CD4-positive, alpha-beta memory T cell (primary cell): Measurements from ENCODE around the gene LINGO4. TPM values are rescaled to one million over a fixed set of nuclear protein-coding genes. Genes with fewer than 3 reads are reported as not detected.

Source experiments
- CTCF ChIA-PET: fragments of 350-600 bp; sonication (Branson Sonifier 250); formaldehyde crosslinking; loops from one replicate; lab custom pipeline; 2021; ENCODE audit warnings: inconsistent platforms; ENCODE audit not compliant: partially characterized antibody; lab: Charles Lee
- POLR2A ChIA-PET: fragments of 350-600 bp; sonication (Branson Sonifier 250); formaldehyde crosslinking; loops from one replicate; lab custom pipeline; 2021; ENCODE audit not compliant: partially characterized antibody; lab: Charles Lee
- DNase-seq, 5 donors: peaks; one replicate each; pipeline versions ENCODE4 v3.0.0 to v3.0.0-alpha.2; 2020 to 2022; ENCODE audit warnings: mixed read lengths in 1 of 5
- H3K27ac ChIP-seq: one replicate; pipeline ENCODE4 v1.7.0; 2013; ENCODE audit warnings: low read depth, low read length
- H3K27me3 ChIP-seq: 2 replicates; pipeline ENCODE4 v1.7.0; 2013; ENCODE audit warnings: mild to moderate bottlenecking, low read length, moderate library complexity; ENCODE audit not compliant: insufficient read depth
- H3K36me3 ChIP-seq: 2 replicates; pipeline ENCODE4 v1.7.0; 2013; ENCODE audit warnings: mild to moderate bottlenecking, low read length, moderate library complexity; ENCODE audit not compliant: insufficient read depth
- H3K4me1 ChIP-seq: 2 replicates; pipeline ENCODE4 v1.7.0; 2013; ENCODE audit warnings: mild to moderate bottlenecking, low read length, moderate library complexity; ENCODE audit not compliant: insufficient read depth
- H3K4me3 ChIP-seq, 2 donors: one replicate each; pipeline ENCODE4 v1.7.0; 2013; ENCODE audit warnings: low read length in 2 of 2, mild to moderate bottlenecking in 1 of 2
- H3K9me3 ChIP-seq, 2 donors: one replicate each; pipeline ENCODE4 v1.7.0; 2013; ENCODE audit warnings: low read length in 2 of 2, control low read depth in 1 of 2; ENCODE audit not compliant: control insufficient read depth in 1 of 2
- H3K27ac Mint-ChIP-seq, 7 donors: one replicate each; pipeline ENCODE4 v1.8.0; 2020 to 2021; ENCODE audit warnings: mixed read lengths in 7 of 7, mild to moderate bottlenecking in 6 of 7, inconsistent platforms in 3 of 7, moderate library complexity in 3 of 7
- H3K27me3 Mint-ChIP-seq, 2 donors: one replicate each; pipeline ENCODE4 v1.8.0; 2020 to 2021; ENCODE audit warnings: mixed read lengths in 2 of 2
- H3K36me3 Mint-ChIP-seq, 2 donors: one replicate each; pipeline ENCODE4 v1.8.0; 2020 to 2021; ENCODE audit warnings: mixed read lengths in 2 of 2, inconsistent platforms in 1 of 2, mild to moderate bottlenecking in 1 of 2
- H3K4me1 Mint-ChIP-seq, 4 donors: one replicate each; pipeline ENCODE4 v1.8.0; 2020 to 2021; ENCODE audit warnings: mixed read lengths in 4 of 4, mild to moderate bottlenecking in 1 of 4
- H3K4me3 Mint-ChIP-seq, 8 donors: one replicate each; pipeline ENCODE4 v1.8.0; 2020 to 2021; ENCODE audit warnings: mixed read lengths in 8 of 8, mild to moderate bottlenecking in 7 of 8, moderate library complexity in 6 of 8, inconsistent platforms in 3 of 8
- H3K9me3 Mint-ChIP-seq, 8 donors: one replicate each; pipeline ENCODE4 v1.8.0; 2020 to 2021; ENCODE audit warnings: mixed read lengths in 8 of 8, mild to moderate bottlenecking in 5 of 8, inconsistent platforms in 3 of 8, moderate library complexity in 1 of 8
- intact Hi-C: fragments of 100-400 bp; cut with micrococcal nuclease; formaldehyde crosslinking; loops from one replicate; pipeline ENCODE4 v1.15.1; 2023
- polyA plus RNA-seq, 2 donors: library from polyadenylated mRNA; unstranded; fragments of 300-500 nt; fragmentation: Illumina TruSeq; gene quantifications; one replicate each; pipeline ENCODE4 v1.2.3, GENCODE V29; 2021
- total RNA-seq, 2 experiments: library from RNA; stranded (reverse); gene quantifications; one replicate each; pipeline ENCODE4 v1.2.3, GENCODE V29; 2021

Gene LINGO4, protein sequence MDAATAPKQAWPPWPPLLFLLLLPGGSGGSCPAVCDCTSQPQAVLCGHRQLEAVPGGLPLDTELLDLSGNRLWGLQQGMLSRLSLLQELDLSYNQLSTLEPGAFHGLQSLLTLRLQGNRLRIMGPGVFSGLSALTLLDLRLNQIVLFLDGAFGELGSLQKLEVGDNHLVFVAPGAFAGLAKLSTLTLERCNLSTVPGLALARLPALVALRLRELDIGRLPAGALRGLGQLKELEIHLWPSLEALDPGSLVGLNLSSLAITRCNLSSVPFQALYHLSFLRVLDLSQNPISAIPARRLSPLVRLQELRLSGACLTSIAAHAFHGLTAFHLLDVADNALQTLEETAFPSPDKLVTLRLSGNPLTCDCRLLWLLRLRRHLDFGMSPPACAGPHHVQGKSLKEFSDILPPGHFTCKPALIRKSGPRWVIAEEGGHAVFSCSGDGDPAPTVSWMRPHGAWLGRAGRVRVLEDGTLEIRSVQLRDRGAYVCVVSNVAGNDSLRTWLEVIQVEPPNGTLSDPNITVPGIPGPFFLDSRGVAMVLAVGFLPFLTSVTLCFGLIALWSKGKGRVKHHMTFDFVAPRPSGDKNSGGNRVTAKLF
- total RNA-seq = under 1 TPM; 0.36 to 0.52 TPM
- under 1 TPM in 1 of 2 donors, not detected in 1; 0.20 TPM for polyA plus RNA-seq

DNA sequence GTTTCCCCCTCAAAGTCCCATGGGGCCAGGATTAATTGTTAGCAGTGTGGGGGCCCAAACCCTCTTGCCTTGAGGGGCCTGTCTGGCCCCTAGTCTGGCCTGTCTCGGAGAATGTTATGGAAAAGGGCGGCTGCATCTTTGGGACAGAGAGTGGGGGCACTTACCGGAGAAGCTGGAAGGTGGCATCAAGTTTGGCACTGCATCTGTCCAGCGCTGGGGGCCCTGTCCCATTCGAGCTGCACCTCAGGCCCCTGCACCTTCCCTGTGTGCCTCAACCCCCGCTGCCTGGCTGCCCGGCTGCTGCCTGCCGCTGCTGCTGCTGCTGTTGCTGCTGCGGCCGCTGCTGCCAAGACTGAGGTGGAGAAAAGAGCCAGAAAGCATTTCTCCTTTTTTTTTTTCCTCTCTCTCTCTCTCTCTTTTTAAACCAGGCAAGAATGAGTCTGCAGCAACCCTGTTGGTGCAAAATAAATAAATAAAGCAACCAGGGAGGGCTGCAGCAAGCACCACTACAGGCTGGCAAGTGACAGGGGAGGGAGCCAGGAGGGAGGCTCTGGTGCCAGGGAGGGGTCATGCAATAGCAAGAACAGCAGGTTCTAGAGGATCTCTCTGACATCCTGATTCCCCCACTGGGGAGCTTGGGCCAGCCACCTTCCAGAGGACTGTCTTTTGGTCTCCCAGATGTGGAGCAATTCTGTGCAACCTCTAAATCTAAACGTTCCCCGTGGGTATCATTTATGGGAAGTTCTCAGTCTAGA, at the start of gene LINGO4:
Gene LINGO4 (minus strand): TSS at position 354 of the 755 bp plus-strand sequence. CDS start 2,715 bp downstream, outside the sequence.
- no peak for DNase-seq
- H3K36me3 ChIP-seq = no peaks in the 10 kb centered on the region
- no peak within 1 kb of the TSS for H3K4me3 Mint-ChIP-seq
- H3K27ac Mint-ChIP-seq = peak within 1 kb of the TSS in 6 of 7 donors; percentile 12 to 68 (median 31)
- H3K9me3 Mint-ChIP-seq = no peaks in the 10 kb centered on the region
- no peaks in the 10 kb centered on the region for H3K27me3 ChIP-seq
- peaks cover 5 to 13% of the 10 kb centered on the region in 2 donors for H3K36me3 Mint-ChIP-seq
- intact Hi-C loops = no loop called here
- no peak within 1 kb of the TSS for H3K4me3 ChIP-seq
- H3K9me3 ChIP-seq = no peaks in the 10 kb centered on the region
- no peaks in the 10 kb centered on the region for H3K27me3 Mint-ChIP-seq
- no peak within 1 kb of the TSS for H3K27ac ChIP-seq
- ChIA-PET POLR2A (interaction anchor here (1.8 kb wide), 1 partner anchor 31 kb away, joined by 4 read pairs; no protein-coding TSS in a partner anchor), CTCF (no interaction called here)
- H3K4me1 Mint-ChIP-seq = peaks cover 10 to 19% (median 12%) of the 10 kb centered on the region in 4 donors
- H3K4me1 ChIP-seq = peaks cover 14% of the 10 kb centered on the region

DNA sequence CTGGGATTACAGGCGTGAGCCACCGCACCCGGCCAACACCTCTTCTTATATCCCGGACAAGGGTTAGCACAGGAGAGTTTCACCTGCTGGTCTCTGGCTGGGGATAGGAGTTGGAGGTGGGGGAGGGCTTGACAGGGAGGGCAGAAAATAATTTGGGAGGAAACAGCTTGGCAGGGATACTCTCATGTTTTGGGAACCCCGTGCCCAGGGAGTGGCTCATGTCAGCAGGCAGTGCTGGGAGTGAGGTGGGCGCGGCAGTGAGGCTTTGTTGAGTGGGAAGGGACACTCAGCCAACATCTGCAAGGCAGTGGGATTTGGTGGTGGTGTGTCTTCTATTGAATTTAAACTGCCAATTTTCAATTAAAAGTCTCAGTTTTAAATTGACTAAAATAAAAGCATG, 49.4 kb upstream of the LINGO4 start:
- Histone ChIP-seq H3K4me1 (no peaks in the 10 kb centered on the region), H3K4me3 (no peak overlapping the region), H3K36me3 (no peaks in the 10 kb centered on the region), H3K9me3 (no peaks in the 10 kb centered on the region), H3K27me3 (no peaks in the 10 kb centered on the region), H3K27ac (no peak overlapping the region)
- intact Hi-C loops = no loop called here
- Mint-ChIP-seq H3K27ac (no peak overlapping the region), H3K36me3 (peaks cover 4 to 12% of the 10 kb centered on the region in 2 donors), H3K9me3 (no peaks in the 10 kb centered on the region), H3K27me3 (no peaks in the 10 kb centered on the region), H3K4me1 (peaks cover 0 to 5% (median 2%) of the 10 kb centered on the region in 4 donors), H3K4me3 (no peak overlapping the region)
- ChIA-PET CTCF (interaction anchor here (0.7 kb wide), 1 partner anchor 1118 kb away, joined by 3 read pairs; no protein-coding TSS in a partner anchor), POLR2A (no interaction called here)
- DNase-seq = no peak

DNA sequence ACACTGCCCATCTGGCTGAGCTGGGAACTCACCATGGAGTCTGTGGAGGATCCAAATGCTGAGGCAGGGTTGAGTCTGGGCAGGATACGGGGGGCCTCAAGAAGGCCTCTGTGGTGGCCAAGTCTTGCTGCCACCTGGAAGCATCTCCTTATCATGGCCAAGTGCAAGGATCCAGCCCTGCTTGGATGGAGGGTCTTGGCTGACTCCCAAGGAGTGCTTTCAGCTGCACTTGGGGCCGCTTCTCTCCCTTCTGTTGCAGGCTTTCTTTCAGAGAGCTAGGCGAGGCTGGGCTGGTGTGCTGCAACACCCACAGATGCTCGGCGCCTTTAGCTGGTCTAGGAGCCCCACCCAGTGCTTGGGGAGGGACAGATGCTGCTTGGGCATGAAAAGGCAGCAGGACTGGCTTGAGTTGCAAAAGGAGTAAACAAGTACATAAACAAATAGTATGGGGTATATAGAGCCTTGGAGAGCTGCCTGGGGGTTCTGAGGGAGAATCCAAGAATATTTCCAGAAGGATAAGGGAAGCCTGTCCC, 48.3 kb upstream of the LINGO4 start, which contains the start of gene THEM5:
Gene THEM5 (minus strand): TSS at position 302 of the 533 bp plus-strand sequence. CDS start 147 bp downstream, at position 155.
- no peak for DNase-seq
- CTCF ChIA-PET = no interaction called here

DNA sequence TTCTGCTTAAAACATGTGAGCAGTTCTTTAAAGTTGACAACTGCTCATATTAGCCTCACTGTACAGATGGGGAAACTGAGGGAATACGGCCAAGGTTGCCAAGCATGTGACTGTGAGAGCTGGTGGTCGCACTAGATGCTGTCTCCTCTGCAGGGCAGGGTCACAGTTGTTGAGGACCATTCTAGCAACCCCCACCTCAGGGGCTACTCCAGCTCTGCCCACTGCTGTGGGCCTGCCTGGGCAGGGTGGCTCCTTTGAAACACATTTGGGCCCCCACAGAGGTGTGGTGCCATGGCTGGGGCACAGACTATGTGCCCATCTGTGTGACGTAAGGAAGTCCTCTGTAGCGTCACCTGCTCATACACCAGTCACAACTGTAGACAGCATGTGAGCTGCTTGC, 47.5 kb upstream of the LINGO4 start:
- peaks cover 4% of the 10 kb centered on the region for H3K4me1 ChIP-seq
- Mint-ChIP-seq H3K4me1 (peaks cover 0 to 14% (median 8%) of the 10 kb centered on the region in 4 donors), H3K4me3 (no peak overlapping the region), H3K9me3 (no peaks in the 10 kb centered on the region), H3K36me3 (peaks cover 6 to 12% of the 10 kb centered on the region in 2 donors), H3K27me3 (no peaks in the 10 kb centered on the region), H3K27ac (no peak overlapping the region)
- H3K27me3 ChIP-seq = no peaks in the 10 kb centered on the region
- no peaks in the 10 kb centered on the region for H3K9me3 ChIP-seq
- intact Hi-C loops = no loop called here
- no peaks in the 10 kb centered on the region for H3K36me3 ChIP-seq
- no peak overlapping the region for H3K27ac ChIP-seq
- POLR2A ChIA-PET = interaction anchor here (1.0 to 1.5 kb wide), 2 partner anchors 13 to 14 kb away, joined by 3 to 4 read pairs; partner anchors contain the start of gene C2CD4D
- DNase-seq = no peak
- H3K4me3 ChIP-seq = no peak overlapping the region
- CTCF ChIA-PET = no interaction called here

More for the DNA sequence above, 48.3 kb upstream of the LINGO4 start, which contains the start of gene THEM5:
- H3K36me3 ChIP-seq = no peaks in the 10 kb centered on the region
- no peak within 1 kb of the TSS for H3K27ac ChIP-seq
- peaks cover under 1% of the 10 kb centered on the region for H3K4me1 ChIP-seq
- Mint-ChIP-seq H3K4me1 (peaks cover 0 to 10% (median 7%) of the 10 kb centered on the region in 4 donors), H3K27me3 (no peaks in the 10 kb centered on the region), H3K27ac (peak within 1 kb of the TSS in 1 of 7 donors; percentile 56), H3K4me3 (no peak within 1 kb of the TSS), H3K9me3 (no peaks in the 10 kb centered on the region), H3K36me3 (peaks cover 6 to 12% of the 10 kb centered on the region in 2 donors)
- no peaks in the 10 kb centered on the region for H3K9me3 ChIP-seq
- POLR2A ChIA-PET = no interaction called here
- intact Hi-C loops = no loop called here
- H3K4me3 ChIP-seq = no peak within 1 kb of the TSS
- H3K27me3 ChIP-seq = no peaks in the 10 kb centered on the region

DNA sequence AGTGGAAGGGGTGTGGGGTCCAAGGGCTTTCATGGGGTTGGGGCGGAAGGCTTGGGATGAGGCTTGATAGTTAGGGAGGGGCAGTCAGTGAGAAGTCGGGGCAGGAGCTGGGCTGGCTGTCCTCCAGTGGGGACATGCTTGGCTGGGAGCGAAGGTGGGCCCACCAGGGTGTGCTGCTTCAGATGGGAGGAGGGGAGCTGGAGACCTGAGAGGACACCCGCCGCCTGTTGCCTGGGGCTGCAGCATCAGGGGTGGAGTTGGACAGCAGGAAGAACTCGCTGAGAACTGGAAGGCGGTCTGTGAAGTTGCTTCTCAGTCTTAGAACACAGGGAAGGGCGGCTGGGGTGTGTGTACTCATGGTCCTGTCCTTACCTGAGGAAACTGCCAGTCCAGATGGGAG, 46.7 kb upstream of the LINGO4 start:
- H3K4me3 Mint-ChIP-seq = no peak overlapping the region
- ChIA-PET POLR2A (interaction anchor here (0.9 to 1.5 kb wide), 3 partner anchors 12 to 33 kb away, joined by 3 to 4 read pairs (median 3); partner anchors contain the start of gene C2CD4D), CTCF (no interaction called here)
- no peaks in the 10 kb centered on the region for H3K9me3 Mint-ChIP-seq
- no peaks in the 10 kb centered on the region for H3K36me3 ChIP-seq
- H3K4me3 ChIP-seq = no peak overlapping the region
- H3K9me3 ChIP-seq = no peaks in the 10 kb centered on the region
- no peaks in the 10 kb centered on the region for H3K27me3 ChIP-seq
- peaks cover 4% of the 10 kb centered on the region for H3K4me1 ChIP-seq
- H3K4me1 Mint-ChIP-seq = peaks cover 0 to 16% (median 9%) of the 10 kb centered on the region in 4 donors
- DNase-seq = no peak
- peak overlapping the region in 4 of 7 donors; percentile 1 to 74 (median 31) for H3K27ac Mint-ChIP-seq
- peaks cover 6 to 12% of the 10 kb centered on the region in 2 donors for H3K36me3 Mint-ChIP-seq
- intact Hi-C loops = no loop called here
- H3K27ac ChIP-seq = no peak overlapping the region
- no peaks in the 10 kb centered on the region for H3K27me3 Mint-ChIP-seq

DNA sequence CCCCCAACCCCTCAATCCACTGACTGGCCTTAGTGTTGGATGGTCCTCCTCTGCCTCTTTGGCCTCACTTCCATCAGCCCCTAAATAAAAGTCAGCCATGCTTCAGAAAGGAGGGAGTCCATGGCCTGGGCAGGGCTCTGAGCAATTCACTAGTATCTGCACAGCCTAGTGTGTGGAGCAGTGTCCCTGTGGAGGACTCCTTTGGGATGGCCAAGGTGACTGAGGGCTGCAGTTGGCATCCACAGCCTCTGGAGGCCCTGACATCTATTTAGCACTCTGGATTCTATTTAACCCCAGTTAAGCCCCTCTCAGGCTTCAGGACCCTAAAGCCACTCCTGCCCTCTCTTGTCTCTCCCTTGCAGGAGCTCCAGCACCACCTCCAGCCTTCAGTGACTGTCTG, 44.7 kb upstream of the LINGO4 start:
- intact Hi-C loops = no loop called here
- POLR2A ChIA-PET = interaction anchor here (0.6 to 1.9 kb wide), 3 partner anchors 10 to 29 kb away, joined by 3 to 10 read pairs (median 3); partner anchors contain the start of gene C2CD4D
- H3K4me1 ChIP-seq = peaks cover 4% of the 10 kb centered on the region
- no peaks in the 10 kb centered on the region for H3K9me3 Mint-ChIP-seq
- no peak overlapping the region for H3K4me3 ChIP-seq
- no peaks in the 10 kb centered on the region for H3K9me3 ChIP-seq
- no peaks in the 10 kb centered on the region for H3K27me3 ChIP-seq
- no peaks in the 10 kb centered on the region for H3K36me3 ChIP-seq
- peaks cover 15% of the 10 kb centered on the region in 2 donors for H3K36me3 Mint-ChIP-seq
- H3K27ac ChIP-seq = no peak overlapping the region
- CTCF ChIA-PET = no interaction called here
- H3K27me3 Mint-ChIP-seq = no peaks in the 10 kb centered on the region
- no peak for DNase-seq
- H3K27ac Mint-ChIP-seq = peak overlapping the region in 1 of 7 donors; percentile 60
- peaks cover 8 to 26% (median 18%) of the 10 kb centered on the region in 4 donors for H3K4me1 Mint-ChIP-seq
- H3K4me3 Mint-ChIP-seq = no peak overlapping the region
